HG03175 (cell line): ENCODE measurements around the gene KLHDC9.
A peak's percentile ranks its signal among the peaks of the same experiment; 100 is the strongest.
"Not testable (repeated sequence)": the region's sequence is repeated elsewhere in the genome, so short reads cannot be mapped to it uniquely, and the experiment has no call there.

Experiments used
- ATAC-seq: cut with Tn5 transposase; IDR thresholded peaks from one replicate; pipeline ENCODE4 v1.9.1; 2021; ENCODE audit warnings: mild to moderate bottlenecking, moderate library complexity; ENCODE audit not compliant: unreplicated experiment

KLHDC9 gene

GRCh38 chr1:161094481-161094880, 3.7 kb upstream of the KLHDC9 start:
- ATAC-seq = no peak

DNA sequence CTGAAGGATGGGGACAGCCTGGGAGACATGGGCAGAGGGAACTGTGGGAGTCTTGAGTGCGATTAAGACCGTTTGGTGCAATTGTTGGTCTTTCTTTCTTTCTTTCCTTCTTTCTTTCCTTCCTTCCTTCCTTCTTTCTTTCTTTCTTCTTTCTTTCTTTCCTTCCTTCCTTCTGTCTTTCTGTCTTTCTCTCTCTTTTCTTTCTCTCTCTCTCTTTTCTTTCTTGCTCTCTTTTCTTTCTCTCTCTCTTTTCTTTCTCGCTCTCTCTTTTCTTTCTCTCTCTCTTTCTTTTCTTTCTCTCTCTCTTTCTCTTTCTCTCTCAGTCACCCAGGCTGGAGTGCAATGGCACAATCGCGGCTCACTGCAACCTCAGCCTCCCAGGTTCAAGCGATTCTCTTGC, 2.9 kb upstream of the KLHDC9 start:
- ATAC-seq = no peak

DNA sequence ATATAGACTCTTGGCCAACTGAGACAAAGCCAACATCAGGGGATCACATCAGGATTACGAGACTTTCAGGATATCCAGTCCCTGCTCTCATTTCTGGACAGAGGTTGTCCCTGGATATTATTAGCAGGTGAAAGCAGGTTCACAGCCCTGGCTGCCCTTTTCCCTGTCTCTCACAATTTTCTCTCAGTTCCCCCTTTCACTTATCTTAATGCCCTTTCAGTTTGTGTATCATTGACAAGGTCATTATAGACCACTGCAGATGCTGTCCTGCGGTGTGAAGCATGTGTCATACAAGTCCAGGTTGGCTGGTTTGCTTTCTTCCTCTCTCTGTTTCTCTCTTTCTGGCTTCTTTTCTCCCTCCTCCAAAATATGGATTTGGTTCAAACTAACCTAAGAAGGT, 2.1 kb upstream of the KLHDC9 start:
- peak; percentile 45 for ATAC-seq

DNA sequence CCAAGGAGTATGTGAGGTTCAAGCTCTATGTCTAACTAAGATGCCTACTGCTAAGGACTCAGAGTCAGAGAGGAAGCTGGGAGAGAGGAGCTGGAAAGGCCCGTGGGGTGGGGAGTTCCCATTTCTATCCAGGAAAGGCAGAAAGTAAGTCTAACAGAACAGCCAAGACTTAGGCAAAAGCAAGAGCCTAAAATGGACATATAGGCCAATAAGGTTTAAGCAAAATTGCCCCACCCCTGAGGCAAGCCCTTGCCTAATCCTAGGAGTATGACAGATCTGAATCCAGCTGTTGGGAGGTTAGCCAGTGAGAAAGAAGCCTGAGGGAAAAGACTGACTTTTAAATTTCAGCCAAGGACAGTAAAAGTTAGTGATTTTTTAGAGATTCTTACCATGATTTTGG, 1.6 kb upstream of the KLHDC9 start:
- no peak for ATAC-seq

- no peak for ATAC-seq
Measured at GRCh38 chr1:161099090-161099802, 1.1 kb downstream of the KLHDC9 start.

- no peak for ATAC-seq
Measured at GRCh38 chr1:161100556-161100955, 2.4 kb downstream of the KLHDC9 start.

DNA sequence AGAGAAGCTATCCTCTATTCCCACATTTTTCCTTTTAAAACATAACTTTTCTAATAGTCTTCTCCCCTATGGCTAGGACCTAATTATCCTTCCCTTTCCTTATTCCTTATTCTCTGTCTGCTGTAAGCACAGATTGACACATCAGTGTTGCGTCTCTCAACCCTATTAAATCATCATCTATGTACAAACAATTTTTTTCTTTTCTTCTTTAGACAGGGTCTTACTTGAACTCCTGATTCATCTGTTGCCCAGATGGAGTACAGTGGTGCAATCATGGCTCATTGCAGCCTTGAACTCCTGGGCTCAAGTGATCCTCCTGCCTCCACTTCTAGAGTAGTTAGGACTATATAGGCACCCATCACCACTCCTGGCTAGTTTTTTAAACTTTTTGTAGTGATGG, 8.3 kb downstream of the KLHDC9 start:
- ATAC-seq = no peak

DNA sequence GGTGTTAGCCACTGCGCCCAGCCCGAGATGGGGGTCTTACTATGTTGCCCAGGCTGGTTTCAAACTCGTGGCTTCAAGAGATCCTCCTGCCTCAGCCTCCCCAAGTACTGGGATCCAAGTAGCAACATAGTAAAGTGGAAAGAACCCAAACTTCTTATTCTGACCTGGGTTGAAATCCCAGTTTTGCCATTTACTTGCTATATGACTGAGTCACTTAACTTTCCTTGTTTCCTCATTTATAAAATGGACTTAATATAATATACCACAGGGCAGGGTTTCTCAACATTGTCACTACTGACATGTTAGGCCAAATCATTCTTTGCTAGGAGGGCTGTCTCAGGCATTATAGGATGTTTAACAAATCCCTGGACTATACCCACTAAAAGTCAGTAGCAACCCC, 13.0 kb downstream of the KLHDC9 start:
- ATAC-seq = no peak

DNA sequence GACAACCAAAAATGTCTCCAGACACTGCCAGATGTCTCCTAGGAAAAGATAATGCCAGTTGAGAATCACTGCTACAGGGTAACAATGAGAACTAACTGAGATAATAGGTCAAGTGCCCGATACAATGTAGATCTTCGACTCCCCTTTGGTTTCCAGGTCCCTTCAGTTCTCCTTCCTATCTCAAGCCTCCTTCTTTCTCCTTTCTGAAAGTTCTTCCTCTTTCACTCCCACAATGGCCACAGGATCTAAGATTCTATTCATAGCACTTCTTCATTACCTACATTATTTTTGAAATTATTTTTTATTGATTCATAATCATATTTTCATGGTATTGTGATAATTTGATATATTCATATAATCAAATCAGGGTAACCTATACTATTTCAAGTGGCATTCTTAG, 13.4 kb downstream of the KLHDC9 start:
- ATAC-seq = no peak

DNA sequence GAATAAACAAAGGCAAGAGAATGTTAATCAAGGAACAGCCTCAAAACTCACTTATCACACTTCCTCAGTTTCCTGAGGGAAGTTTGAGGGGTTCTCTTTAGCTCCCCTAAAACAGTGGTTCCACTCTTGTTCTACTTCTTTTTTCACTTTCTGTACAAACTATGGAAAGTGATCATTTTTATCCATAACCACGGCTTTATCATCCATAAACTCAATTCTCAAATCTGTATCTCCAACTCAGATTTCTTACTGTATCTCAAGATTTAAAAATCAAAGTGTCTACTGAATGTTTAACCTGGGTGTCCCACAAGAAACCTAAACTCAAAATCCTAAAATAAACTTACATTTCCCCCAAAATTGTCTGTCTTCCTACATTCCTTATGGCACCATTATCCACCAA, 15.8 kb downstream of the KLHDC9 start:
- ATAC-seq = no peak

DNA sequence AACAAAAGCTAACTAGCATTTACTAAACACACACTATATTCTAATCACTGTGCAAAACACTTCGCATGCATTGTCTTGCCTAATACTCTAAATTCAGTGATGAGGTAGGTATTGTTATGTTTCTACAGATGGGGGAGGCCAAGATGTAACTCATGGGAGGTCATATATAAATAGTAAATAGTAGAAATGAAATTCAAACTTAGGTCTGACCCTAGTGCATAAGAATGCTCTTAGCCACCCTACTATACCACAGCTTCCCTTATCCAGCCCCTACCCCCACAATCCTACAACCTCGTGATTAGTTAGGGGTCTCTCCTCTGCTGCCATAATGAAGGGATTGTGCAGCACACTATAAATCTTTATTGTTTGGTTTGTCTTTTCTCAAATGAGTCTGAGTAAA, 16.4 kb downstream of the KLHDC9 start:
- no peak for ATAC-seq

- no peak for ATAC-seq
Measured at GRCh38 chr1:161115132-161115711, 17.1 kb downstream of the KLHDC9 start.

DNA sequence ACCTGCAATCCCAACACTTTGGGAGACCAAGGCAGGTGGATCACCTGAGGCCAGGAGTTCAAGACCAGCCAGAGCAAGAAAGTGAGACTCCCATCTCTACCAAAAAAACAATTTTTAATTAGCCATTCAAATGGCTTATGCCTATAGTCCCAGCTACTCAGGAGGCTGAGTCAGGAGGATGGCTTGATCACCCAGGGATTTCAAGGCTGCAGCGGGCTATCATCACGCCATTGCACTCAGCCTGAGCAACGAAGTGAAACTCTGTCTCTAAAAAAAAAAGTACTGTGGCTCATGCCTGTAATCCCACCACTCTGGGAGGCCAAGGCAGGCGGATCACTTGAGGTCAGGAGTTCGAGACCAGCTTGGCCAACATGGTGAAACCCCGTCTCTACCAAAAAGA, 17.8 kb downstream of the KLHDC9 start:
- not testable (repeated sequence) for ATAC-seq

GRCh38 chr1:161117759-161118581, 19.8 kb downstream of the KLHDC9 start, which contains the start of the genes NIT1 and PFDN2:
NIT1 (plus strand) TSS chr1:161118105; CDS start chr1:161118177, 72 bp downstream.
PFDN2 (minus strand) TSS chr1:161118037; CDS start chr1:161118026, 11 bp downstream.
- ATAC-seq = peak; percentile 84

DNA sequence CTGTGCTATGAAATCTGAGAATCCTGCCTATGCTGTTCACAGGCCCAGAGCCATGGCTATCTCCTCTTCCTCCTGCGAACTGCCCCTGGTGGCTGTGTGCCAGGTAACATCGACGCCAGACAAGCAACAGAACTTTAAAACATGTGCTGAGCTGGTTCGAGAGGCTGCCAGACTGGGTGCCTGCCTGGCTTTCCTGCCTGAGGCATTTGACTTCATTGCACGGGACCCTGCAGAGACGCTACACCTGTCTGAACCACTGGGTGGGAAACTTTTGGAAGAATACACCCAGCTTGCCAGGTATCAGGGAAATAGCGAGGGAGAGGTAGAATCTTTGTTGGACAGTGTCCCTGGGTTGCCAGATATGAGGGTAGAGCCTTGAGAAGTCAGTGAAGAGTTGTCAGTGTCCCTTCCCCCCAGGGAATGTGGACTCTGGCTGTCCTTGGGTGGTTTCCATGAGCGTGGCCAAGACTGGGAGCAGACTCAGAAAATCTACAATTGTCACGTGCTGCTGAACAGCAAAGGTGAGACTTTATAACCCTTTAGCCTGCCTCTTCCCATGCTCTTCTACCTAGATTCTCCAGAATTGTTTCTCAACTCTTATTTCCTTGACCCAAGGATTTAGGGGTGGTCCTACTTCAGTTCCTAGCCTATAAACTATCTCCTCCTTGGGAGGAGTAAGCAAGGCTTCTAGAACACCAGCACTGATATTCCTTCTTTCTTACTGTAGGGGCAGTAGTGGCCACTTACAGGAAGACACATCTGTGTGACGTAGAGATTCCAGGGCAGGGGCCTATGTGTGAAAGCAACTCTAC, 21.1 kb downstream of the KLHDC9 start:
- no peak for ATAC-seq

DNA sequence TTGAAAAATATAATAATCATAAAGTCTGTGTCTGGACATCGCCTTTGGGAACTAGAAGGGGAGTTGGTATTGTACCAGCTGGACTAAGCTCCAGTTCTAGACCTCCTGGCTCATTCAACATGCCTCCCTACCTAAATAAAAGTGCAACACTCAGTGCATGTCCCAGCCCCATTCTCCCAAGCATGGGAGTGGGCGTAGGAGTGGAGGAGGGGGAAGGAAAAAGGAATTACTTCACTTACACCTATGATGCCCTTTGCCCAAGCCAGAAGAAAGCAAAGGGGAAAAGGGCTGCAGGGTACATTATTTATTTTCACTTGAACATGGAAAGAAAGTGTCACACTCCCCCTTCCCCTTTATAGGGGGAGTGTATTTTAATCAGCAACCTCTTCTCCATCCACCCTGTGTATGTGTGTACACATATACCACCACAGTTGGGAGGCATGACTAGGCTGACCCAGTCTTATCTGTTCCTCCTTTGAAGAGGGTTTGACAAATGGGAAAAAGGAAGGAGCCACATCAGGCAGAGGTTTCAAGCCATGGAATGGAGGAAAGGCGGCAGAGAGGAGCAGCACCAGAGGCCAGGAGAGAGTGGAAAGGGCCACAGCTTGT, 23.0 kb downstream of the KLHDC9 start:
- no peak for ATAC-seq

GRCh38 chr1:161121834-161122233, 23.7 kb downstream of the KLHDC9 start:
- no peak for ATAC-seq

DNA sequence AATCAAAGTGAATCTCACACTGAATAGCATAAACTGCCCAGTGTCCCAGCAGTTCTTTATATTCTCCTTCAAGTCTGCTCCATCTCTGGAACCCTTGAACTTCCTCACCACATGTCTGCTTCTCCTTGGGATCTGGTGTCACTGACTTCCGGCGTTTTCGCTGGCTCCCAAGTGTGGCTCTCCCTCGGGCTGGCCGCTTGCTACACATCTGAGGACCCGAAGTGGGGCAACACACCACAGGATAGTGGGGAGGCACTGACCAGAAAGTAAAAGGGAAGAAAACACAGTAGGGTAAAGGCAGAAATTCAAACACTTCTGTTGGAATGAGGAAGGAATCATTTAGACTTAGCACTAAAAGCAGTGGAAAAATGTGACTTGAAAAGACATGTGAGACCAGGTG, 24.8 kb downstream of the KLHDC9 start:
- ATAC-seq = no peak

DNA sequence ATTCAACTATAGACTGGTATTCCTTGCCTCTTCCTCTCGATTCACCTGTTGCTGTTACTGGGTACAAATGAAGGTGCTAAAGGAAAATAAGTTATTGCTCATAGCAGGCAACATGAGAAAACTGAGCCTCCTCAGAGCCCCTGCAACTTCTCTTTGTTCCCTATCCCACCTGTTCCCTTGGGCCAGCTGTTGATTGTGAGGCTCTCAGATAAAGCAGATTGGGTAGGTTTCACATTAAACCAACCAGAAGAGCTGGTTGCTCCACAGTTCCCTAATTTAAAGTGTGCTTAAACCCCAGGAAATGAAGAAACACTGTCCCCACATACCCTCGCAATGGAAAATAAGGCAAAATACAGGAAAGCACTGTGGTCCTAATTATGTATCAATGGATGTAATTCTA, 29.5 kb downstream of the KLHDC9 start:
- ATAC-seq = no peak

DNA sequence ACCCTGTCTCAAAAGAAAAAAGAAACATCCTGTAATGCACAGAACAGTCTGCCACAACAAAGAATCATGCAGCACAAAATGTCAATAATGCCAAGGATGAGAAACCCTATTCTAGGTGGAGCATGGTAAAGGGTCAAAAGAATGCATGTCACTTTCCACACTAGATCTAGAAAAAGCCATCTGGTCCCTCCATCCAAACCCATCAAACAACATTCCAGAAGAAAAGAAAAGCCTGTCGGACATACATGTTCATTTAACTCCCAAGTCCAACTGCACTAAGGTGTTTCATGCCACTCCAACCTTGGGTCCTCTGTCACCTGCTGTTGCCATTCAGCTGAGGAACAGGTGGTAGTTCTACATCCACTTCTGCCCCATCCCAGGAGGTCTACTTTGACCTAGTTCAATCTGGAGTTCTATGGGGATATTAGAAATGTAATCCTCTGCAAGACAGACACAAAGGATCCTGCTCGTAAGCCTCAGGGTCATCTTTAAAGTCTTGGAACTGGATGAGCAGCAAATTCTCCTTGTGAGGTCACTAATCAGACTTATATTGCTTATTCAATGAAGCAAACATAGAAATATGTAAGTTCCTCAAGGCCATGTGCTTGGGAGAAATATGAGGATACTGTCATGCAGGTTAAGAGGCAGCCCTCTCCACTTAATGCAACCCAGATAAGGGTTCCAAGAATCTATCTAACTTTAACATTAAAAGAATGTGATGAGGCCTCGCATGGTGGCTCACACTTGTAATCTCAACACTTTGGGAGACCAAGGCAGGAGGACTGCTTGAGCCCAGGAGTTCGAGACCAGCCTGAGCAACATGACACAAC, 30.6 kb downstream of the KLHDC9 start:
- ATAC-seq = no peak
